HepG2 (cell line): ENCODE measurements around the gene WNT4. TPM values are rescaled to one million over a fixed set of nuclear protein-coding genes. Genes with fewer than 3 reads are reported as not detected.

Source experiments
- ARID2 ChIP-seq: sonication (generic); formaldehyde crosslinking; IDR thresholded peaks from 2 replicates; pipeline ENCODE4 v1.8.1; 2022; ENCODE audit warnings: mild to moderate bottlenecking, missing genetic modification reagents, borderline replicate concordance
- CCAR2 ChIP-seq: fragments of 200-400 bp; formaldehyde crosslinking; optimal IDR thresholded peaks from 2 replicates; pipeline ENCODE3; 2018; ENCODE audit warnings: low read depth, mild to moderate bottlenecking, low read length, moderate library complexity
- HIVEP1 ChIP-seq: sonication (generic); formaldehyde crosslinking; IDR thresholded peaks from 2 replicates; pipeline ENCODE4 v1.4.0; 2020; ENCODE audit warnings: mild to moderate bottlenecking, missing genetic modification reagents
- PREB ChIP-seq: sonication (generic); formaldehyde crosslinking; IDR thresholded peaks from 2 replicates; pipeline ENCODE4 v1.4.0; 2020; ENCODE audit warnings: missing genetic modification reagents
- SNAPC5 ChIP-seq: sonication (generic); formaldehyde crosslinking; IDR thresholded peaks from 2 replicates; pipeline ENCODE4 v1.8.1; 2023; ENCODE audit warnings: mild to moderate bottlenecking, missing genetic modification reagents, borderline replicate concordance
- TAF15 ChIP-seq: fragments of 200-400 bp; formaldehyde crosslinking; IDR thresholded peaks from one replicate; pipeline ENCODE4 v1.6.1; 2018; ENCODE audit warnings: mild to moderate bottlenecking, low read depth, low read length; ENCODE audit not compliant: poor library complexity, severe bottlenecking
- TSC22D2 ChIP-seq: sonication (generic); formaldehyde crosslinking; IDR thresholded peaks from 2 replicates; pipeline ENCODE4 v1.5.1; 2020; ENCODE audit warnings: missing genetic modification reagents, mild to moderate bottlenecking, borderline replicate concordance
- ZBTB33 ChIP-seq: sonication (generic); formaldehyde crosslinking; IDR thresholded peaks from 2 replicates; pipeline ENCODE4 v1.4.0; 2020; ENCODE audit warnings: missing genetic modification reagents
- ZC3H13 ChIP-seq: sonication (generic); formaldehyde crosslinking; IDR thresholded peaks from 2 replicates; pipeline ENCODE4 v1.8.1; 2023; ENCODE audit warnings: mild to moderate bottlenecking, missing genetic modification reagents, moderate library complexity
- ZNF879 ChIP-seq: sonication (generic); formaldehyde crosslinking; IDR thresholded peaks from 2 replicates; pipeline ENCODE4 v1.8.1; 2023; ENCODE audit warnings: missing genetic modification reagents
- polyA plus RNA-seq, 8 experiments: library from polyadenylated mRNA; depleted of rRNA in 3 of 8; stranded (reverse) in 7 of 8; unstranded in 1 of 8; fragments of >200 nt; fragmentation: Illumina TruSeq in 4 of 8; extraction: Trizol in 4 of 8; gene quantifications; 2 replicates each; pipeline versions ENCODE4 v1.2.1 to v1.2.3, GENCODE V29; 2011 to 2016; ENCODE audit warnings: low read depth in 4 of 8, missing spikeins in 1 of 8, mixed read lengths in 1 of 8; ENCODE audit not compliant: insufficient read depth in 1 of 8
- total RNA-seq, 5 experiments: library from RNA; depleted of rRNA; stranded (reverse); fragments of >200 nt; fragmentation: Illumina TruSeq; extraction: Trizol; gene quantifications; 2 replicates each; pipeline ENCODE4 v1.2.3, GENCODE V29; 2016; ENCODE audit warnings: low read depth in 1 of 5
- TF ChIP-seq, protein P1 (sequence below): sonication (generic); formaldehyde crosslinking; IDR thresholded peaks from 2 replicates; pipeline ENCODE4 v1.4.0; 2020; ENCODE audit warnings: missing genetic modification reagents, borderline replicate concordance

Gene WNT4
- total and polyA plus RNA-seq, 2 of the 13 experiments (the other 11 are each of a cell fraction or from before 2014, with no cell fraction given): not detected

GRCh38 chr1:22089134-22089571 is 53.7 kb downstream of the WNT4 start (continued):
- TF ChIP-seq ZBTB33 (CRISPR knock-in tag) (no peak), SNAPC5 (CRISPR knock-in tag) (no peak), CCAR2 (no peak), TSC22D2 (CRISPR knock-in tag) (no peak), HIVEP1 (CRISPR knock-in tag) (no peak), PREB (no peak), ZC3H13 (CRISPR knock-in tag) (no peak), ZNF879 (no peak), TAF15 (no peak), ARID2 (CRISPR knock-in tag) (no peak)
- TF ChIP-seq, protein P1, sequence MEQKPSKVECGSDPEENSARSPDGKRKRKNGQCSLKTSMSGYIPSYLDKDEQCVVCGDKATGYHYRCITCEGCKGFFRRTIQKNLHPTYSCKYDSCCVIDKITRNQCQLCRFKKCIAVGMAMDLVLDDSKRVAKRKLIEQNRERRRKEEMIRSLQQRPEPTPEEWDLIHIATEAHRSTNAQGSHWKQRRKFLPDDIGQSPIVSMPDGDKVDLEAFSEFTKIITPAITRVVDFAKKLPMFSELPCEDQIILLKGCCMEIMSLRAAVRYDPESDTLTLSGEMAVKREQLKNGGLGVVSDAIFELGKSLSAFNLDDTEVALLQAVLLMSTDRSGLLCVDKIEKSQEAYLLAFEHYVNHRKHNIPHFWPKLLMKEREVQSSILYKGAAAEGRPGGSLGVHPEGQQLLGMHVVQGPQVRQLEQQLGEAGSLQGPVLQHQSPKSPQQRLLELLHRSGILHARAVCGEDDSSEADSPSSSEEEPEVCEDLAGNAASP: no peak
